HCEC 1CT (cell line): ENCODE data around the gene ATXN2.
"Not testable (repeated sequence)": the region's sequence is repeated elsewhere in the genome, so short reads cannot be mapped to it uniquely, and the experiment has no call there.

Source experiments
- DNase-seq: peaks from one replicate; pipeline ENCODE4 v3.0.0-alpha.2; 2017

Gene ATXN2

GRCh38 chr12:111494676-111495075 lies 104.4 kb downstream of the ATXN2 start:
- DNase-seq = no peak

GRCh38 chr12:111492979-111493378 lies 106.1 kb downstream of the ATXN2 start:
- peak; percentile 63 for DNase-seq

DNA sequence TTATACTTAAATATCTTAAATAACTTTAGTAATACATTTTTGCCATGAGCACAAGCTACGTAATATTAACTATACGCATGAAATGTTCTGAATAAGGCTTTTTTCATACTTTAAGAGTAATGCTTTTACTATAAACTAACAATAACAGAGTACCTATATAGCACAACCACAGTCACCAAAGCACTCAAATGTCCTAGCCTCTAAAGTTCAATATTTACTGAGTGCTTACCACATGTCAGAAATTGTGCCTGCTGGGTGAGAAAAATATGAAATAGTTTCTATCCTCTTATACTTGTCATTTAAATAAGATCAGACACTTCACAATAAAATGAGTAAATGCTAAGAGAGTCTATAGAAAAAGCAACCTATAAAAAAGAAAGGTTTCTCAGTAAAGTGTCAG lies 110.3 kb downstream of the ATXN2 start:
- DNase-seq = no peak

GRCh38 chr12:111488271-111488670 lies 110.8 kb downstream of the ATXN2 start:
- peak; percentile 23 for DNase-seq

GRCh38 chr12:111482462-111482861 lies 116.7 kb downstream of the ATXN2 start:
- DNase-seq = no peak

DNA sequence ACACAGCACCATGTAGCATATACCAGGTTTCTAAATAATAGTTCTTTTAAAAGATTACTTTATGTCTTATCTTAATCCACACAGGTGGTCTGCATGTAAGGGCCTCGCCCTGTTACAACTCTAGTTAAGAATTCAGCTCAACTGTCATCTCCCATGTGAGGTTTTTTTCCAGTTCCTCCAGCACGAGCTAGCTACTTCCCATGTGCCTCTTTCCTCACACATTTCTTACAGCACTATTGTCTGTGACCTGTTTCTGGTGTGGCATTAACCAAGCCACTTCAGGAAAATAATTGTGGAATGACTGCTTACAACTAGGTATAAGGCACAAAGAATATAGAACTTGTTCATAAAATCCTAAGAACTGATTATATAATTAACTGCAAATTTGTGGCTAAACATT lies 127.9 kb downstream of the ATXN2 start:
- DNase-seq = no peak

GRCh38 chr12:111469401-111469800 lies 129.7 kb downstream of the ATXN2 start:
- DNase-seq = peak; percentile 66

- DNase-seq = peak; percentile 87
Measured at GRCh38 chr12:111467857-111468241, 131.3 kb downstream of the ATXN2 start.

GRCh38 chr12:111467092-111467856 lies 131.8 kb downstream of the ATXN2 start:
- DNase-seq = peak; percentile 69

GRCh38 chr12:111462210-111462769 lies 136.8 kb downstream of the ATXN2 start:
- peak; percentile 85 for DNase-seq

DNA sequence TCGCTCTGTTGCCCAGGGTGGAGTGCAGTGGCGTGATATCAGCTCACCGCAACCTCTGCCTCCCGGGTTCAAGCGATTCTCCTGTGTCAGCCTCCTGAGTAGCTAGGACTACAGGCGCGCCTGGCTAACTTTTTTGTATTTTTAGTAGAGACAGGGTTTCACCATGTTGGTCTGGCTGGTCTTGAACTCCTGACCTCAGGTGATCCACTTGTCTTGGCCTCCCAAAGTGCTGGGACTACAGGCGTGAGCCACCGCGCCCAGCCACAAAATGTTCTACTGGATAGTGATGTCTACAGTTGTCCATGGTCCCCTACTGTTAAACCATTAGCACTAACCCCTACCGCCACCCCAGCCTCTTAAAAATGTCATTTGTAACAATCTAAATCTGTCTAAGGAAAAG lies 139.0 kb downstream of the ATXN2 start:
- DNase-seq = not testable (repeated sequence)

DNA sequence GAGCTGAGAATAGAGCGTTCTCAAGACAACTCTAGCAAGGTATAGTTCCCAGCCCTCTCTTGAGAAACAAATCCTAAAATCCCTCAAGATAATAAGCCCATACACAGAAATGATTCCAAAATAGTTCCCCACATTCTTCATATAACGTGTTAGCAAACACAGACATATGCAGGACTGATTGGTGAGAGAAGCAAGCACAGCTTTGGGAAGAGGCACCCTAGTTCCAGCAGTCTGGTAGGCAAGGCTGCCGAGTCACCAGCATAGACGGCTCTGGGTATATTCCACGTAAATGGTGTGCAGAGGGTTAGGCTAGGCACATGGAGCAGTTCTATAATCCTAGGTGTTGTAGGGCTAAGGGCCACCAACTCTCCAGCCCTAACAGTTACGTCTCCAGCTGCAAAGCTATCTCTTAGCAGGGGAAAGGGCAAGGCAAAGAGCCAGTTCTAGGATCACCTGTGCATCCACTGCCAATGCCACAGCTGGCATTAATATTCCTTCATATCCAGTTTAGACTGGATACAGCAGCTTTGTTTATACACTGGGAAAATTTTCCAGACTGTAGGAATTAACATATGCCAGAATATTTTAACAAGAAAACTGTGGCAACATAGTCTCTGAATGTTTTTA lies 140.5 kb downstream of the ATXN2 start:
- no peak for DNase-seq

DNA sequence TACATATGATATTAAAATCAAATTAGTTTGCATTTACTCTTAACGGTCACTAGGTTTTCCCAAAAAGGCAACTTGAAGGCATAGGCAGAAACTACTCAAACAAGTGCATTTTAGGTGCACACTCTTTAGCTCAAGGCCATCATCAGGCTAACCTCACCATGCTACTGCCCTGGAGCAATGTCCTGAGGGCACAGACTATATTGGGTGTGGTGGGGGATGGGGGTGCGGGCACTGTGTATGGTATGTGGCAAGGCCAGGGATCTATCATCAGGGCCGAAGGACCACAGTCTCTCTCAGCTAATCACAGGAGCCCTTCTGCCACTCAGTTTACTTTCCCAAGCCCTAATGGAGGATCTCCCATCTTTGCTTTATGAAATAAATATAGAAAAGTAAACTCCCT lies 141.5 kb downstream of the ATXN2 start:
- DNase-seq = no peak

DNA sequence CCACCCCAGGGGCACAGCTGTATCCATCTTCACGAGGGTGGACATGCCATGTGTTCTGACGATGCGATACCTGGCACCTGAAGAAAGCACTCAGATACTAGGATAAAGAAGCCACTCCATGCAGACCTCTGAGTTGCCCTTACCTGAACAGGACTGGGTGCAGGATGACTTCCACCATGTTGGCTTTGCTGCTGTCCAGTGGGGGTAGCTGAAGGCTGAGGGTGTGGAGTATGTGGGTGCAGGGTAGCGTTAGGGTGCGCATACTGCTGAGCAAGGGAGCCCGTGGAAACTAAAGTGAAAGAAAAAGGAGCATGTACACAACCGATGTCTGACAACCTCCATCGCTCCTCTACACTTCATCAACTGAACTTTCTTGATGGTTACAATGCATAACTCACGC lies 142.0 kb downstream of the ATXN2 start:
- DNase-seq = no peak

DNA sequence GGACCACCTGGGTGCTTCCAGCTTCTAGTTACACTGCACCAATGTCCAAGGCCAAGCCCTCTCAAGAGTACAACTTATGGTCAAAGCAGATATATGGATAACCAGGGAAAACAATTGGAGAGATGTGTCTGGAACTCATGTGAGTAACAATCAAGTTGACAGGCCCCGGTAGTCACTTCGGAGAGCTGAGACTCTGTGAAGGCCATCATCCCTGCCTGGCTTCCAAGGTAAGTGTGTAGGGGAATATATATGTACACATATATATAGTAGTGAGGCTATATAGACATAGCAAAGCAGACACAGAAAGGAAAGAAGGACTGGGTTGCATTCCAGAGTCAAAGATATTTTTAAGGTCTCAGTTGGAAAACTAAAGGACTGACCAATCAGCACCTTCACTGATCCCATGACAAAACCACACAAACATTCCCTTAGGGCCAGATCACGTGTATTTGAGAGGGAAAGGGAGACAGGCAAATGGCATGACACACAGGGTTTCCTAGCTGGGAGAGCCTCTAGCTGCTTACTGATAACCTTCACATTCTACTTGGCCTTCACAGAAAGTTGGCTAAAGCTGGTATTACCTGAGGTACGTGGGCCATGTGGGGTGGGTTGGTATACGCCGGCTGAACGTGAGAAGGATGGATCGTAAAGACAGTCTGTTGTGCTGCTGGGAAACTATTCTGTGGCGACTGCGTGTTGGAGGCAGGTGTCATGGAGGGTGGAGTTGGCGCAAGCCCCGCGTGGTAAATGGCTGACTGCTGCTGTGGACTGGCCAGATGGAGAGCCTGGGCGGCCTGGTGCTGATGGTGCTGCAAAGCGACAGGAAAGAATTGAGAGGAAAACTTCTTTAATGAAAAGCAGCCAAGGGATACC lies 143.4 kb downstream of the ATXN2 start:
- DNase-seq = peak; percentile 67

DNA sequence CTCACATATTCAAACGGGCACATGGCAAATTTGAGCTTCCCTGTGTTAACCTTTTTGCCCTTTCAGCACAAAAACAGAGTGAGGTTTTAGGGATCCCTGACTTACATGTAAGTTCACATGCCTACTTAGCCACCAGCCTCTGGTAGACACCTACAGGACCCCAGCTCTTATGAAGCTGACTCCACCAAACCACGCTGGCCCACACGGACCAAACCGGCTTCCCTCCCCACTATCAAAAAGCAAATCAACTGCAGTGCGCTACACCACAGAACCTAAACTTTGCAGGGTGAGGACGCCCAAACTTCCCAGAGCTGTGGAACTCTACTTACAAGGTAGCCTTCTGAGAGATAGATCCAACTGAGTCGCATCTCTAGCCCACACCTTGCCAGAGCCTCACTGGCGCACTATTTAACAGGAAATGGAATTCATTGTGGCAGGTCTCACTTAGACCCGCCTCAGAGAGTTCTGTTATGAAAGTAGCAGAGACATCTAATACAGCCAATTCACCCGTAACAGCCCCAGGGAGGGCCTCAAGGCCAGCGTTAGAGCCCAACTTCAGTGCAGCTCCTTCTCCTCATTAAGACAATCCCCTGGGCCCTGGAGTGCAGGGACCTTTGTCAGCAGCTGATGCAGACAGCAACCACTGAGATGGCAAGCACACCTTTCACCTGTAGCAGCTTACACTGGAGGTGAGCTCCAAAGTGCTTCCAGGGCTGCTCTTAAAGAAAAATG lies 144.2 kb downstream of the ATXN2 start:
- no peak for DNase-seq

DNA sequence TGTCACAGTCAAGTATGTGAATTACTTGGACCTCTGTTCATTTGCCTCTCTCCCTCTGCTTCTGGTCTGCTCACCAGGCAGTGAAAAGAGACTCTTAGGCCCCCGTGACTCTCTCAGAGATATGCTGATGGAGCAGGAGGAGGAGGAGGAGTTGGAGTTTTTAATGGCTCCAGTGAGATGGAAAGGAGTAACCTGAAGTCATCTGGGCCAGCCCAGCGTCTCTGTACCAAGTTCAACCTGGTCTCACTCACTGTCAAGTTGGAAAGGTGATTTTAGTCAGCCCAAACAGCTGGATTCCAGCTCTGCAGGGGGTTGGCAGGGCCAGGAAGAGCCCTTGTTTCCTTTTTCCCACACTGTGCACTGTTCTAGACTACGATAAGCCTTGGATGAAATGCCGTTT lies 144.8 kb downstream of the ATXN2 start:
- no peak for DNase-seq

DNA sequence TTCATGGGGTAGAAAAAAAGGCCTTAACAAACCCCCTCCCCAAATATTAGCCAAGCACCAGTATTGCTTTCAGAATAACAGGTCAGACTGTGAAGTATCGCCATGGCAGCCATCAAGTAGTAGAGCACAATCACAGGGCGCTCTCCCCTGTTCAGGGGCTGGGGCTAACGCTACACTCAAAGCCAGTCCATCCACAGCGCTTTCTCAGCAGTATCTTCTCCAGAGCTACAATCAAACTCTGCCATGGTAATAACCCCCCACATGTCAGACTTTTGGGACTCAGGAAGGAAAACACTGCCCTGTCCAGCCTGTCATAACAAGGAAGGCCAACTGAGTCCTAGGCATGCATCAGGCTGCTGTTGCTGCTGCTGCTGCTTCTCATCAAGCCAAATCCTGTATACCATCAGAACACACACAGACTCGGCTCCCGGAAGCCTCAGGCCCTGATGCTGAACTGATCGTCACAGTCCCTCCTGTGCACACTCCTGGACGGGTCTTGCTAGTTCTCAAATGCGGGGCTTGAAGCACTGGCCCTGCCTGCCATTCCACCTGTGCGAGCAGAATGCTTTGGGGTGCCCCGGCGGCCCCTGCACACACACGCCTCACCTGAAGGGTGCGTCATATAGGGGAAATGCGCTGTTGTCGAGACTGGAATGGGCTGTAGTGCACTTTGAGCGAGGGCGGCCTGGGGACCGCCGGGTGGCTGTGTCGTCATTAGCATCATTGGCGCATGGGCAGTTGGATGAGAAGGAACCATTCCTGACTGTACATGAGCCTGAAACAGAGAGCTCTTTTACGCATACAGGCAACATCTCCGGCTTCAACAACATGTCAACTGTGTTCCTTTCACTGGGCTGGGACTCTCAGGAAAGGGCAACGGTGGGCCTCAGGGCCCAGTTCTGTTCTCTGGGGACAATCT lies 145.8 kb downstream of the ATXN2 start:
- DNase-seq = no peak

DNA sequence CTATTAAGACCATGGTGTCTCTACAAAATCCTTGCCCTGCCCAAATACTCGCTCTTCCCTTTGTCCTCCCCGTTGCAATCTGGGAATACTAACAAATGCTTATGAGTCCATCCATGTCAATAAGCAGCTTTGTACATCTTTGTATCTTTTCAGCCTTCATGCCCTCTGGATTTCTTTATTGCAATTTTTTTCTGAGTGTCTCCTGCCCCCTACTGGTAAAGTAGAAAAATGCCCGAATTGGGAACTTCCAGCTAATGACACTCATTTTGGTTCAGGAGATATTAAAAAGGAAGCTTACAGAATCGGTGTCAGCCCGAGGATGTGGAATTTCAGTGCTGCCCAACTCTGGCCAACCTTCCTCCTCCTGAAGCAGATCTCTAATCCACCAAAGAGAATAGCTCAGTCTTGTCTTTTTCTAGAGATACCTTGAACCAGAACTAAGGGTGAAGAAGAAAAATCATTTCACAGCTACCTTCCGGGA lies 147.4 kb downstream of the ATXN2 start:
- peak; percentile 68 for DNase-seq

DNA sequence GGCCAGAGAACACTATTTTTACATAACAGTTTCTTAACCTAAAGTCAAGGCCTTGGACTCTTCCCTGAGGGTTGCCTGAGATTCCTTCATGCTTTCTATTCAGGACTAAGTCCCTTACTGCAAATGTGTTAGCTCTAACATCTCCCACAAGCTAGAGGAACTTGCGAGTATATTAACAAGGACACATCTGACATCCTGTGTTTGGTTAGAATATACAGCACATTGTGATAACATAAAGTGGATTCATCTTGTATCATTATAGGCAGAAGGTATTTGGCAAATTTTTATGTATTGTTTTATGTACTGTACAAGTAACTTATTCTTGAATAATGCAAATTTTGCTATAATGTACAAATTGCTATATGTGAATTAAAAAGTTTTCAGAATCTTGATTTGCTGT lies 147.9 kb downstream of the ATXN2 start:
- DNase-seq = no peak

GRCh38 chr12:111450676-111451075 lies 148.4 kb downstream of the ATXN2 start:
- no peak for DNase-seq
